Activated CD8-positive, alpha-beta memory T cell treated with anti-CD3 and anti-CD28 coated beads, Interleukin-2, amount 50 U/mL, for 24 hours (primary cell): ENCODE data around the gene MYO3B.

Source experiments
- DNase-seq: peaks from one replicate; pipeline ENCODE4 v3.0.0-alpha.2; 2020; ENCODE audit errors: extremely low read depth

The MYO3B gene

DNA sequence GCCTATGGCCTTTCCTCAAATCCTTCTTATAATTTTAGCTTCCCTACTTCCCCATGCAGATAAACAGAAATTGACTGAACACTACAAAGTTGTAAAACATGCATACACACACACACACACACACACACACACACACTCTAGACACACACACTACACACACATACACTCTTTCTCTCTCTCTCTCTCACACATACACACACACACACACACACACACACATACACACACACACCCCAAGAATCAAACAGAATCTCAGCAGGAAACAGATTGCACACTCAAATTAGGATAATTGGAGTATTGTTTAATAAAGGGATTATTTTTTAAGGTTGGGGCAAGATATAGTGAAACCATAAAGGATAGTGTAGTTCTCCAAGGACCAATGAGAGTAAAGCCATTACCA, 385.0 kb downstream of the MYO3B start:
- DNase-seq, result no peak

DNA sequence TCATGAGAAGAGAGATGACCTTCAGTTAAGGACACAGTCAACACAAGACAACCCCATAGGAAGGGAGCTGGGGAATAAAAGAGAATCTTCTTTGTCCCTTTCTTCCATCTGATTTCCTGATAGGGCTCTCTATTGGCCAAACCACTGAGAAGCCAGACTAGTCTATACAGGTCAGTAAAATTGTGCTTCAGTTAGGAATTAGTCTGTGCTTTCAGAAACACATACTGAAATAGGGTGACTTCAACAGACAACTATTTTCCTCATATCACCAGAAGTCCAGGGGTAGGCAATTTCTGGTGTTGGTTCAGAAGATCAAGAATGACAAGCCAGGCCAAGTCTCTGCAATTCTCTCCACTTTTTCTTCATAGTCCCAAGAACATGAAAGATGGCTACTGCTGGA, 385.5 kb downstream of the MYO3B start:
- no peak for DNase-seq

DNA sequence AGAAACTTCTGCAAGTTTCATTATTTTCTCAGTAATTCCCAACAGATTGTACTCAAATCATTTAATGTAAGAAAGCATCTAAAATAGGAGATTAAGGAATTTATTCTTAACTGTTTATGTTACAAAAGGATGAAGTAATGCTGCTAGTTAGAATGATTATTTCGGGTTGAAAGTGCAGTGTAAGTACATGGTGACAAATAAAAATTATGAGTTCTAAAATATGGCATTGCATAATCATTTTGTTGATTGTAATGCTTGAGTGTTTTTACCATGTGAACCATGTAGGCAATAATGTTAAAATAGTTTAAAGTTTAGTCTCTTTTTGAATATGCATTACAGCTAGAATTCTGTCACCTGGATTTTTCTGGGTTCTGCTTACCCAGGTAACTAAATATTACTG, 388.2 kb downstream of the MYO3B start:
- DNase-seq, result no peak

DNA sequence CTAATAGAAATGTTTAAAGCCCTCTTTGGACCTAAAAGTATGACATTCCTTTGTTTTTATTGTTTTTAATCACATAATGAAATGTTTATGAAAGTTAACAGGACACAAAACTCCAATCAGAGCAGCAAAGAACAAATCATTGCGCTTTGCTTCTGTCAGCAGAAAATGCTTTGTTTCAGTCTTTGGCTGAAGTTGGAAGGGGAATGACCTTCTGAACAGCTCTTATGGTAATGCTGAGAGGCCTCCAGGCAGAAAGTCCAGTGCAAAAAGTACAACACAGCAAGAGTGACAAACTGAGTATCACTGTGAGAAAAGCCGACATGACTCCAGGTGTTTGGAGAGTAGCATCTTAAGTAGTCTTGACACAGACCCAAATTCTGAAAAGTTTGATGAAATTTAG, 389.5 kb downstream of the MYO3B start:
- no peak for DNase-seq

DNA sequence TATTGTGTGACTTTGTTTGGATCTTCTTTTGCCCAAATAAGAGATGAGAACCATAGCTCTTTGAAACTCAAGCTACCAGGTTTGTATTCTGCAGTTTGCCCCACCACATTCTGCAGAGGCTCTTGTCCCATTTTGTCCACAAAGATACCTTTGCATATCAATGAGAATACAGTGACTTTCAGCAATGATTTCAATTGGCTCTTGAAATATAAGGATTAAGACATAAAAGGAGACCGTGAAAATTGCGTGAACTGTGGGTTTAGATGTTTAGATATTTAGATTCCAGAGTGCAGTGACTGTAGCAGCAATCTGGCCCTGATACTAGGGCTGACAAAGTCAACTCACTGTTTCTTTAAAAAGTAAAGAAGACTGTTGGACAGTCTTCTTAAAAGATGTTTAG, 390.6 kb downstream of the MYO3B start:
- DNase-seq, result no peak

GRCh38 chr2:170571612-170572011, 393.7 kb downstream of the MYO3B start:
- DNase-seq, result no peak

GRCh38 chr2:170573671-170574070, 395.7 kb downstream of the MYO3B start:
- no peak for DNase-seq

DNA sequence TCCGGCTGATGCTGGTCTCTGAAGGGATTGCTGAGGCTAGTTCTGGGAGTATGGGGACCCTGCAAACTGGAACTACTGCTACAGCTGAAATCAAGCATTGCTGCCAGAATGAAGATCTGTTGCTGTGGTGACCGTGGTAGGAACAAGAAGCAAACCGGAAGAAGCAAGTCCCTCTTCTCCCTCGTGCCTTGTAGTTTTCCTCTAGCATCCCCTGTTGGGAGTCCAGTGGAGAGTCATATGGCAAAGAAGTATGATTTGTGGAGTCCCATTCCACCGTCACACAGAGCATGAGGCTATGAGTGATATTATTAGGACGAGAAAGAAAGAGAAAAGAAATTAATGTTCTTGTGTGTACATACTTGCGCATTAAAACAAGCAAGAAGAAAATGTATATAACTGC, 398.3 kb downstream of the MYO3B start:
- no peak for DNase-seq

DNA sequence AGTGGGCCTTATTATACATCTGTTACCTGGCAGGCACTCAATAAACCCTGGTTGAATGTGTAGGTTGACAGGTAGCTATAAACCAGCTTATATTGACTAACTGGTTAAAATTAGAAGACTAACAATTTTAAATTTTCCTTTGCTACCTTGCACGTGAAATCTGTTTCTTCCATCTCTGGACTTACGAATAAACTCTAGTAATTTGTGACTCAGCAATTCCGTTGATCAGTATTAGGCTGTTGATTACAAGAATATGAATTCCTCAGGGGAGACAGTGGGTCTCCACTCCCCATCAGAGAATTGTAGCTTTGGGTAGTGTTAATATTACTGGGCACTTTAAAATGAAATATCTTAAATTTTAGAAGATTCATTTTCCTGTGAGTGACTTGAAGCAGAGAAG, 399.4 kb downstream of the MYO3B start:
- no peak for DNase-seq

DNA sequence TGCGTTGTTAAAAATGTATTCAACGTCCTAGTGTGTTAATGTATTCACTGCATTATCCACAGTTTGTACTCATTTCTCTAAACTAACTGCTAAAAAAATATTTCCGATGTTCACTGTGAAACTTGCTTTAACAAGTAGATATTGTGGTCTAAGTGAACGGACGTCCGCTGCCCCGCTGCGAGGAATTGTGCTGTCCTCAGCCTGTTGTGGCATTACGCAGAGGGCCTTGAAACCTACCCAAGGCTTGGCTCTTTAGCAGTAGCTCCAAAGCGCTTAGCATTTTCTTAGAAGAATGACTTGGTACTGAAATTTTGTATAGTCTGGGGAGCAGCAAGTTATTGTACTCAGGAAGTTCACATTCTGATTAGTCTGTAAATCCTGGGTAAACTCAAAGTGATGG, 400.7 kb downstream of the MYO3B start:
- no peak for DNase-seq

DNA sequence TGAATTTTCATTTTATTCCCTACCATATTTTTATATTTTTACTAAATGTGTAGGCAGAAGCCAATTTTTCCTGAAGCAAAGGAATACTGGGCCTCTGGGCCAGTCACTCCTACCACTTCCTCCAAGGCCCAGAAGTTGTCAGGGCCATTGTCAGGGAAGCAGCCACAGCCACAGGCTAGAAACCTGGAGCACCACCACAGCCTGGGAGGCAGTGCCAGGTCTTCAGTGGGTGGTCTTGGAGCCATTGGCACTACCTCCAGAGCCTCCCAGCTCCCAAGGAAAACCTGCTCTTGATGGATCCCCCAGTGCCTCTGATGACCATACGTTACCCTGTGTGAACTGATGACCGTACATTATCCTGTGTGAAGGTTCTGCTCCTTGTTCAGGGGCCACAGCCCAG, 401.6 kb downstream of the MYO3B start:
- DNase-seq, result no peak

- no peak for DNase-seq
Observed at GRCh38 chr2:170582313-170582712, 404.4 kb downstream of the MYO3B start.

DNA sequence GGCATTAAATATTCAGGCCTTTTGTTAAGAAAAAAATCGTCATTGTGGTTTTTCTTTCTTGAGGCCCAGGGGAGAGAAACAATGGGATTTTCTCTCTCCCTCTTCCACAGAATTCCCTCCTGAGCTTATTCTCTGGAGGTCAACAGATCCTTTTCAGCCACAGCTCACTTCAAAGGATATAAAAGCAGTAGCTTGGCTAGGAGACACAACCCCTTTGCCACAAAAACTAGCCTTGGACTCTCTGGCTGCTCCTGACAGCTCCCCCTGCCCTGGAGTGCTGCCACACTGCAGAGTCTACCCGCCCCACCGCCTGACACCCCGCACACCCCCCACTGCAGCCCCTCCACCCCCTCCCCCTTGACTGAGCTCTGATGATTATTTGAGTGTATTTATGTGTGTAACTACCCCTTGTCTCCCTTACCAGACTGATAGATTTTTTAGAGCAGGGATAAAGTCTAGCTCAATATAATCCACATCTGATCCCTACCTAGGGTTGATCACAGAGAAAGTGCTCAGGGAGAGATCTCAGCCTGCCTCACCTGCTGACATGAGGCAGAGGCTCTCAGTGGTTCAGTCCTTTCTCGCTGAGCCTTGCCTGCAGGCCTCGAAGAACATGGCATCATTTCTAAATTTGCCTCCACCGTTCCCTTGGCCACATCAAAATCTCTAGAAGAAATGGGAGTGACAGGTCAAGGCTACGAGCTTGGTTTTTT, 405.0 kb downstream of the MYO3B start:
- no peak for DNase-seq

DNA sequence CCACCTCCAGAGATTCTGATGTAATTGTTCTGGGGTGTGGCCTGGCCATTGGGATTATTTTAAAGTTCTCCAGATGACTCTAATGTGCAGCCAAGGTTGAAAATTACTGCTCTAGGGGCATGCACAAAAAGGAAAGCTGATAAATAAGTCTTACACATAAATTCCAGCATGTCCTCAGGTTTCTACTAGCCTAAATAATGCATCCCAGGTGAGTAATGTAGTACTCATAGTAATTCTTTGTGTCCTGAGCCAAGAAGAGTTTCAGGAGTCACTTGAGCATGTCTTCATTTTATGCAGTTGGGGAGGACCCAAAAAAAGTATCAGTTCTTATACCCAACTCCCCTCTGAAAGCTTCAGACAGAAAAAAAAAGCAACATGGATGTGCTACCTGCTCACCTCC, 407.1 kb downstream of the MYO3B start:
- DNase-seq, result no peak

DNA sequence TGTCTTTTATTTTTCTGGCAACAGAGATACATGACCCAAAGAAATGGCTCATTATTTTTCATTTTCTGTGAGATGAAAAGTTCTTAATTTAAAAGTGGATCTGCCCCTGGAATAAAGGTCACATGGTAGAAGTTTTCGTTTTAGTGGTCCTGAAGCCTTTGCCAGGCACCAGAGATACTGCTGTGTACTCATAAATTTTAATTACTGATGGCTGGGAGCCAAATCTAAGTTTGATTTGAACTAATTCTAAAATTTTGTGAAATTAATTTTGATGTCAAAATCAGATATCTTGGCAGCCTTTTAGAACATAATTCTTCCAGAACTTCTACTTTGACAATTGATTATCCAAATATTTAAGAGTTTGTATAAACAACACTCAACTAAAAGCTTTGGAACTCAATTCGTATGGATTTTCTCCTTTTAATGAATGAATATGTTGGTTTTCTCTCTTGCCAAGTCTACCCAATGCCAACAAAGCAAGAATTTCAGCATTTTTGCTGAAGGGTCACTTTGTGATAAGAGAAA, 408.7 kb downstream of the MYO3B start:
- no peak for DNase-seq

DNA sequence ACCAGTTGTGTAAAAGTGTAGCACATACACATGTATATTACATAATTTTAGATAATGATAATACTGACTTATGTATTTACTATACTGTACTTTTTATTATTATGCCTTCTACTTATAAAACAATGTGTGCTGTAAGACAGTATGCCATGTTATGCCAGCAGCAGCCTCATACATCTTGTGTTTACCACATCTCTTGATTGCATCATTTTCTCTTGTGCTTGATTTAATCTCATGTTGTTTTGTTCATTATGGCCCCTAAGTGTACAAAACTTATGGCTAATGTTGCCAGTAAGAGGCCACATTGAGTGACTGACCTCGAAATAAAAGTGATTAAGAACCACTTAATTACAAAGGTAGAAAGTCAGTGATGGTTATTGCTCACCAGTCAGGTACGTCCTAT, 409.2 kb downstream of the MYO3B start:
- DNase-seq, result no peak

GRCh38 chr2:170587922-170588321, 410.0 kb downstream of the MYO3B start:
- no peak for DNase-seq

- DNase-seq, result no peak
Observed at GRCh38 chr2:170588729-170589128, 410.8 kb downstream of the MYO3B start.

GRCh38 chr2:170596576-170596975, 418.6 kb downstream of the MYO3B start:
- DNase-seq, result no peak

GRCh38 chr2:170598067-170598395, 420.1 kb downstream of the MYO3B start:
- DNase-seq, result no peak

DNA sequence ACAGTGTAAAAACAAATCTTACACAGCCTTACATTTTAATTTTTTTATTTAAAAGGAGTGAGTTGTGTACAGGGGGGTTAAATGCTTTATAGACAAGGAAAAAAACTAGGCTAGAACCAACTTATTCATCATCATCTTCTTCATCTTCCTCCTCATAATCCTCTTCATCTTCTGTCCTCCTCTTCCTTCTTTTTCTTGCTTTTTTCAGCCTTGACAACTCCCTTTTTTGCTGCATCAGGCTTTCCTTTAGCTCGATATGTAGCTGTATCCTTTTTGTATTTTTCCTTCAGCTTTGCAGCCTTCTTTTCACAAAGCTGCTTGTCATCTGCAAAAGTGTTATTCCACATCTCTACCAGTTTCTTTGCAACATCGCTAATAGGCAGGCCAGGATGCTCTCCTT, 423.5 kb downstream of the MYO3B start:
- DNase-seq, result no peak

- no peak for DNase-seq
Observed at GRCh38 chr2:170605862-170606261, 427.9 kb downstream of the MYO3B start.

GRCh38 chr2:170607171-170607570, 429.2 kb downstream of the MYO3B start:
- no peak for DNase-seq

DNA sequence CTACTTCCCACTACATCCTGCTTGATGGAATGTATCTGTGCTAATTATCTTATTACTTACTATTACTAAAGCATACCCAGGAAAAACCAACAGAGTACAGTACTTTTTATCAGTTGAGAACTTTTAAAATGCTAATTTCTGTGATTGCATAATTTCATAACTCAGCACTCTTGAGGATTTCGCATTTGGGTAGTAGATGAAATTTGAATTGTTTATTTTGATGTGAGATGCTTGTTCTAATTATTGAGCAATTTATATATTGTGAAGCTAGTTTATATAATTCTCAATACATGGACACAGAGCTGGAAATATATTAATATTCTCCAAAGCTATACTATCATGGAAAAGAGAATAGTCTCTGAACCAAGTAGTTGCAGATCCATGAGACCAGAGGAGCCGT, 432.7 kb downstream of the MYO3B start:
- DNase-seq, result no peak
